ENCODE measurements around the gene EPS15. TPM values are rescaled to one million over a fixed set of nuclear protein-coding genes. Genes with fewer than 3 reads are reported as not detected.

The EPS15 gene
- total and polyA plus RNA-seq, 2 of the 8 experiments (the other 6 are each of a cell fraction or from before 2014, with no cell fraction given), result 15.9 to 57.2 TPM

DNA sequence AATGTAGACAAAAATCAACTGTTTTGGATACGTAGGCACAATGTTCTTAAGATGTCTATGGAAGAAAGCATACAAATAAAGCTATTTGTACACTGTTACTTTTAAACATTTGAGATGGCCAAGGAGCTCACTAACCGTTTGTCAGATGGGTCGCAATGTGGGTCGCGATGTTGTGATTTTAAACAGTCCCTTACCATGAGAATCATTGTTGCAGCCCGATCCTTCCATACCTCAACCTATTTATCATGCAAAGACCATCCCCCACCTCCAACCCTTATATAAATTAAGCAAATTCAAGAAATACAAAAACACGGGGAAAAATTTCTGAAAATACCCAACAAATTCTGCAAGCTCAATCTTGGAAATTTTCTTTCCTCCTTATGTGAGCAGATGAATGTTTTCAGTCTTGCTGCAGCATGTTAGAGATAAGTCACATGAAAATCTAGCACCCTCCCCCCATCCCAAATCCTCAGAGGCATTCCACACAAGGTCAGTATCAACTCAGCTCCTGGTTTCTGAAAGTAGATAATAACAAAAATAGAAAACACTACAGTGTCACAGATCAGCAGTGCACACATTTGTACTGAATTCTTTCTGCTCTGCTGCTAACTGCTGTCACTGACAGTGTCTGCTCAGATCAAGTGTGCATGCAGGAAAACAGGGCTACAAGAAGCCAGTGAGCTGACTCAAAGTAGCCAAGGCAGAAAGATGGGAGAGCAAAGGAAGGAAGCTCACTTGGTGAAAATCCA, 95.8 kb downstream of the EPS15 start (continued):
- TF ChIP-seq HDAC6 (IDR thresholded peaks at IDR 0.05; ENCODE audit: low read depth, low read length) (no peak), EZH2 (IDR thresholded peaks at IDR 0.05; ENCODE audit: low read depth, low read length, severe bottlenecking) (no peak), YY1 (IDR thresholded peaks at IDR 0.05; ENCODE audit: low read depth, low read length) (no peak), SUZ12 (IDR thresholded peaks at IDR 0.05; ENCODE audit: low read length) (no peak), RAD21 (IDR thresholded peaks at IDR 0.05 in 1 of 2, conservative IDR thresholded peaks at IDR 0.05 in 1 of 2; ENCODE audit: low read depth in 2 of 2, low read length in 2 of 2) (no peak), RBBP5 (IDR thresholded peaks at IDR 0.05; ENCODE audit: borderline replicate concordance, low read depth, low read length) (peak; percentile 82; the same call in 1 of the 2 replicates), KDM4A (IDR thresholded peaks at IDR 0.05; ENCODE audit: low read depth, low read length, severe bottlenecking) (no peak), RFX5 (IDR thresholded peaks at IDR 0.05; ENCODE audit: borderline replicate concordance, low read depth, low read length) (peak; percentile 49; the same call in 1 of the 2 replicates), POLR2AphosphoS5 (IDR thresholded peaks at IDR 0.05; ENCODE audit: low read depth, low read length) (no peak; the same call in 1 of the 2 replicates), POU5F1 (IDR thresholded peaks at IDR 0.05; ENCODE audit: low read depth, low read length) (no peak), ASH2L (IDR thresholded peaks at IDR 0.05; ENCODE audit: low read length) (peak; percentile 94), PHF8 (conservative IDR thresholded peaks at IDR 0.05; ENCODE audit: low read depth, low read length) (no peak), TEAD4 (IDR thresholded peaks at IDR 0.05; ENCODE audit: low read depth, low read length) (no peak), TAF1 (IDR thresholded peaks at IDR 0.05; ENCODE audit: low read depth, low read length) (peak; percentile 37; the same call in 1 of the 2 replicates), SRF (IDR thresholded peaks at IDR 0.05; ENCODE audit: low read depth, low read length) (no peak), CHD2 (IDR thresholded peaks at IDR 0.05; ENCODE audit: low read length) (no peak), SIRT6 (IDR thresholded peaks at IDR 0.05; ENCODE audit: low read length) (no peak), SP4 (IDR thresholded peaks at IDR 0.05; ENCODE audit: low read length) (no peak)
- TF ChIP-seq, protein P1, sequence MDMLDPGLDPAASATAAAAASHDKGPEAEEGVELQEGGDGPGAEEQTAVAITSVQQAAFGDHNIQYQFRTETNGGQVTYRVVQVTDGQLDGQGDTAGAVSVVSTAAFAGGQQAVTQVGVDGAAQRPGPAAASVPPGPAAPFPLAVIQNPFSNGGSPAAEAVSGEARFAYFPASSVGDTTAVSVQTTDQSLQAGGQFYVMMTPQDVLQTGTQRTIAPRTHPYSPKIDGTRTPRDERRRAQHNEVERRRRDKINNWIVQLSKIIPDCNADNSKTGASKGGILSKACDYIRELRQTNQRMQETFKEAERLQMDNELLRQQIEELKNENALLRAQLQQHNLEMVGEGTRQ (IDR thresholded peaks at IDR 0.05; ENCODE audit: low read length), result no peak
- TF ChIP-seq, protein P2, sequence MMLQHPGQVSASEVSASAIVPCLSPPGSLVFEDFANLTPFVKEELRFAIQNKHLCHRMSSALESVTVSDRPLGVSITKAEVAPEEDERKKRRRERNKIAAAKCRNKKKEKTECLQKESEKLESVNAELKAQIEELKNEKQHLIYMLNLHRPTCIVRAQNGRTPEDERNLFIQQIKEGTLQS (IDR thresholded peaks at IDR 0.05; ENCODE audit: insufficient read depth, low read depth, low read length), result no peak
- TF ChIP-seq, protein P3, sequence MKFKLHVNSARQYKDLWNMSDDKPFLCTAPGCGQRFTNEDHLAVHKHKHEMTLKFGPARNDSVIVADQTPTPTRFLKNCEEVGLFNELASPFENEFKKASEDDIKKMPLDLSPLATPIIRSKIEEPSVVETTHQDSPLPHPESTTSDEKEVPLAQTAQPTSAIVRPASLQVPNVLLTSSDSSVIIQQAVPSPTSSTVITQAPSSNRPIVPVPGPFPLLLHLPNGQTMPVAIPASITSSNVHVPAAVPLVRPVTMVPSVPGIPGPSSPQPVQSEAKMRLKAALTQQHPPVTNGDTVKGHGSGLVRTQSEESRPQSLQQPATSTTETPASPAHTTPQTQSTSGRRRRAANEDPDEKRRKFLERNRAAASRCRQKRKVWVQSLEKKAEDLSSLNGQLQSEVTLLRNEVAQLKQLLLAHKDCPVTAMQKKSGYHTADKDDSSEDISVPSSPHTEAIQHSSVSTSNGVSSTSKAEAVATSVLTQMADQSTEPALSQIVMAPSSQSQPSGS (IDR thresholded peaks at IDR 0.05; ENCODE audit: low read length), result 0 out of 2 replicates have a peak, but pooled peaks have one; percentile 50

Data from H1 (cell line).